HG03521 (cell line): ENCODE data around the gene DISC1.

Experiments used
- ATAC-seq: cut with Tn5 transposase; IDR thresholded peaks from one replicate; pipeline ENCODE4 v1.9.1; 2021; ENCODE audit warnings: mild to moderate bottlenecking, moderate library complexity; ENCODE audit not compliant: unreplicated experiment

Gene DISC1

DNA sequence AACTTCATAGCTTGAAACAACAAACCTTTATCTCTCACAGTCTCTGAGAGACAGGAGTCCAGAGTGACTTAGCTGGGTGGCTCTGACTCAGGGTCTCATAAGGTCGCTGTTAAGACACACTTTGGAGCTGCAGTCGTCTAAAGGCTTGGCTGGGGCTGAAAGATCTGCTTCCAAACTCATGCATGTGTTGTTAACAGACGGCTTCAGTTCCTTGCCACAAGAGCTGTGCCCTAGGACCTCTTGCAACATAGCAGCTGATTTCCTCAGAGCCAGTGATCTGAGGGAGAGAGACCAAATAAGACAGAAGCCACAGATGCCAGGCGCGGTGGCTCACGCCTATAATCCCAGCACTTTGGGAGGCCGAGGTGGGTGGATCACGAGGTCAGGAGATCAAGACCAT, 176.8 kb downstream of the DISC1 start:
- ATAC-seq: no peak

DNA sequence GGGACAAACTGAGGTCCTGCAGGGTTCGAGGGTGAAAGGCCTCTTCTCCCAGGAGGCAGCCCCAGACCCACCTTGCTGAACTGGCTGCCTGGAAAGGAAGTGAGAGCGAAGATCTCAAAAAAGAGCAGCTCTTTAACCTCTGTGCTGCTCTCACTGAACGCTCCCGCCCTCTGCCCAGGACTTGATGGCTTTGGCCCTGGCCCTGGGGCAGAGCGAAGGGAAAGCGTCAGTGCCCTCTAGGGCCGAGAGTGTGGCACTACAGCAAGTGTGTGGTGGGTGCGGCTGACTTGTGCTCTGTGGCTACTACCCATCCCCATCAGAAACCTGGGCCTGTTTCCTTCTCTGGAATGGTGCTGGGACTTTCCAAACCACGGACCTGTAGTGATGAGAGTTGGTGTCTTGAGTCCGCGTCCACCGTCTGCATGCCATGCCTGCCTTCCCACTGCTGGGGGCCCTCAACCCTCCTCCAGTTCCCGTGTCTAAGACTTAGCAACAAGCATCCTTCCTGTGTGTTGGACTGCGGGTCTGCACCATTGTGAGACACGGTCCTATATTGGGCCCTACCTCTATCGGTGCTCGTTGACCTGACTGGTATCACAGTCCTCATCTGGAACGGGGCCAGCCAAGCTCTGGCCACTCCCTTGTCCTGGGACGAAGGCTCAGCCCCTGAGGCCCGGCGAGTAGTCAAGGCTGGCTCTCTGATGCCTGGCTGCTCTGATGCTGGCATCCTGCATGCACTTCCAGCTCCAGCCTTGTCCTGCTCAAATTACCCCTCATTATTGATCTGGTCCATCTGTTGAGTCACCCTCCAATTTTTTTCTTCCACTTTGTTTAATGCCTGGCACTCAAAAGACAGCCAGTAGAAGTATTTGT, 180.3 kb downstream of the DISC1 start:
- peak; percentile 95 for ATAC-seq

DNA sequence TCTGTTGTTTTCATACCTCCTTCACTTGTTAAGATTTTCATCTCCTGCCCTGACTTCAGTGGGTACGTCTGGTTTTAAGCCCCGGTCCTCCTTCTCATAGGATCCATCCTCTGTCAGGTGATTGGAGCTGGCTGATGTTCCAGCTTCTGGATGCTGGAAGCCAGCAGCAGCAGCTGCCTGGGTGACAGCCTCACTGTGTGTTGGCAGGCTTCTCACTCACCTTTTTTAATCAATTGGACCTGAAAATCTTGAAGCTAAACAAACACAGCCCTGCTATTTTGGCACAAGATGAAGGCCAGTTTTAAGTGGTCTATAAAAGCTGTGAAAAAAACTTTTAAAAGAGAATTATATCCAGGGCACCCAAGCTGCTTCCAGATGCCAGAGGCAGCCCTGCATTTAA, 181.0 kb downstream of the DISC1 start:
- no peak for ATAC-seq

DNA sequence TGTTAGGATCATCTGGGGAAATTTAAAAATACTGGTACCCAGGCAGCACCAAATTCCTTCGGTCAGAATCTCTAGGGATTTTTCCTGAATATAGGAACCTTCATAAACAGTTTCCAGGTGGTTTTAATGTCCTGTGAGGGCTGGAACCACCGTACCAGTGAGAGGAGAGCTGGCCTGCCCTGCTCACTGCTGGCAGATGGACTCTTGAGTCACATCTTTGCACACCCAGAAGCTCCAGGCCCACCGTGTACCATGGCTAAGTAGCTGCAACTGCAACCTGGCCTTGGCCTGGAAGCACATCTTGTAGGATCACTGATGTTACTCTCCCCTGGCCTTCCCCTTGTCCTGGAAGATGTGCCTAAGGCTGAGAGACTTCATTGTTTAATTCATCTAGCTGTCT, 181.5 kb downstream of the DISC1 start:
- ATAC-seq: no peak

DNA sequence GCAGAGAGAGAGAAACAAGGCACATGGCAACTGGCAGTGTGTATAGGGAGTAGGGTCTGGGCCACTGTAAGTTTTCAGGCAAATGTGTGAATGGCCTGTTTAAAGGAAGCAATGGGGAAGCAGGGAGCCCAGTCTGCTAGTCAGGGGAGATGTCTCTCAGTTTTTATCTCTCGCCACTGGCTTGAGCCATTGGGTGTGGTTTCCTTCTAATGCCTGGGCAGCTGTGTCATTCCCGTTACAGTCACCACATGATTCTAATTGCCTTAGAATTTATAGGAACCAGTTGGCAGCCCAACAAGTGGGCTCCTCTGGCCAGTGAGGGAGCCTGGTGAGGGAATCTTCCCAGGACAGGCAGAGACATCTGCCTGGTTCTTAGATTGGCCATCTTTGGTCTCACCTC, 182.4 kb downstream of the DISC1 start:
- ATAC-seq: no peak

DNA sequence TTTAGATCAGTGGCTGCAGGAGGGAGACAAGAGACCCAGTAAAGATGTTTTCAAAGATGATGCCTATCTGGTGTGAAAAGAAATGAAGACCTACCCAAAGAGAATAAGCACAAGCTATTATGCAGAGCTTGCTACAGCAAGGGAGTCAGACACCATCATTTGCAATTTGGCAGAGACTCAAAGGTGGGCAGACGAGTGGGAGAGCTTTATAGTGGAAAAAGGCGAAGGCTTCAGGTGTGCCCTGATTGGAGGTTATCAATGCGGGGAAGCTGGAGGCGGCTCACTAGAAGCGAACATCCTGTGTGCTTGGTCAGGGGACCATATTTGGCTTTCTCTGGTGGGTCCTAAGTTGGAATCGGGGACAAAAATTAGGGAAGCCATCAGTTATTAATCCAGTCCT, 183.8 kb downstream of the DISC1 start:
- no peak for ATAC-seq

DNA sequence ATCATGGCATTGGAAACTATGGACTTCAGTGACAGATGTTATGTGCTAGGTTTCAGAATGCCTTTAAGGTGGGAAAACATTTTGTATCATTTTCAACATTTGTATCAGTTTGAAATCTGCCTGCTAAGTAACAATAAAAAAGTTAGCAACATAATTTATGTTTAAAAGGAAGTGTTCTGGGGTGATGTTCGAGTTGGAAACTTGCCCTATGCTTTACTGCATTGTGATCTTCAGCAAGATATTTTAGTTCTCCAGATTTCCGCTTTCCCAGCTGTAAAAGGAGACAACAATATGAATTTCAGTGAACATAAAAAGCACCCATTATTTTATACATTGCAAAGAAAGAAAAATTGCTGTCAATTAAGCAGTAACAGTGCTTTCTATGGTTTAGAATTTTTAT, 187.4 kb downstream of the DISC1 start:
- ATAC-seq: no peak

DNA sequence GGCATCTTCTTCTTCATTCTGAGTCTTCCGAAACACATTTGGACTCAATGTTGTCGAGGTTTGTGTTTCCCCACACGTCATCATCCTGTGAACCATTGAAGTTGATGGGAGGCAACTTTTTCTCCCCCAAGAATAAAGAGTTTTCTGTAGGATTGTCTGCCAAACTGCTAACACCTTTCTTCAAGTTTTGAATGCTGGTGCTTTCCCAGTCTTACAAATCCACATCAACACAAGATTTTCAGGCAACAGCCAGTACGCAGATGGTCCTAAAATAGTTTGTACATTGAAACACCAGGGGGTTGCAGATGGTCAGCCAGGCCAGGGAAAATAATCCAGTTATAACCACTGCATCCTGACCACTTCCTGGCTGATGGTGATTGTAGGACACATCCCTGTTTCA, 187.9 kb downstream of the DISC1 start:
- ATAC-seq: no peak

DNA sequence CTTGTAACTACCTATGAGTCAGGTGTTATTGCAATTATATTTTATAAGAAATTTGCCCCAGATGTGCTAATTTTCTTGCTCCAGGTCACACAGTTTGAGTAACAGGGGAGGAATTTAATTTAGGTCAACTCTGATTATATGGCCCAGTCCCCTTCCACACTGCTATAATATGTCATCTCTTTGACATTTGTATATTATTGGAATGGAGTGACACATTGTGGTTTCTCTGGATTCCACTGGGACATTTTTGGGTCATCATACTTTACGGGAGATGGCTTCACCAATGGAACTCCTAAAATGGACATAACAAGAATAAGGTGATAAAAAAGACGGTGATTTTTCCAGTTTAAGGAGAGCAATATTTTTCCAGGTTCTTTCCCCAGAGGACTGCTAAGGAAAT, 191.2 kb downstream of the DISC1 start:
- ATAC-seq: no peak

DNA sequence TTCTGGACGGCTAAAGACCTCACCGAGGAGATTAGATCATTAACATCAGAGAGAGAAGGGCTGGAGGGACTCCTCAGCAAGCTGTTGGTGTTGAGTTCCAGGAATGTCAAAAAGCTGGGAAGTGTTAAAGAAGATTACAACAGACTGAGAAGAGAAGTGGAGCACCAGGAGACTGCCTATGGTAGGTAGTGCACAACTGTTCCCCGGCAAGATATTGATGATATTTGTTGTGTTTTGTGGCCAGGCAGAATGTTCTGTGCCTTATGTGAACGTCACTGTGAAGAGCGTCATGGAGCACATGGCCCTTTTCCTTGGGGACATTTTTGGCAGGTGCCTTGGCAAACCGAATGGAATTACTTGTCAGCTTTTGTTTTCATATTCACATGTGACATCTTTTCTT, 191.7 kb downstream of the DISC1 start:
- no peak for ATAC-seq

DNA sequence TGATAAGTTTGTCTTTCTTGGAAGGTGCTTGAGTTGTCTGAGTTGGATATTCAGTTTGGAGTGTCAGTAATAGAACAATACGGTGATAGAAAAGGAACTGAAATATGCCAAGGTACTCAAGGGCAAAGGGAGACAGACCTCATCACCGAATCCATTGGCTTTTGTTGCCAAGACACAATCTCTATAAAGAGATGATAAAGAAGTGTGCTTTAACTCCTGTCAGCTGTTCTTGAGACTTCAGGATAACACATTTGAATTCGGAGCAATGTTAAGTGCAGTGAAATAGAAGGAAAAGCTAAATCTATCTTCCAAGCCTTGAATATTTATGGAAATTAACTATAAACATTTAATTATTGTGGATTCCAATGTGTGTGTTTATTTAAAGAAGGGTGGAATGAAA, 194.7 kb downstream of the DISC1 start:
- ATAC-seq: no peak

DNA sequence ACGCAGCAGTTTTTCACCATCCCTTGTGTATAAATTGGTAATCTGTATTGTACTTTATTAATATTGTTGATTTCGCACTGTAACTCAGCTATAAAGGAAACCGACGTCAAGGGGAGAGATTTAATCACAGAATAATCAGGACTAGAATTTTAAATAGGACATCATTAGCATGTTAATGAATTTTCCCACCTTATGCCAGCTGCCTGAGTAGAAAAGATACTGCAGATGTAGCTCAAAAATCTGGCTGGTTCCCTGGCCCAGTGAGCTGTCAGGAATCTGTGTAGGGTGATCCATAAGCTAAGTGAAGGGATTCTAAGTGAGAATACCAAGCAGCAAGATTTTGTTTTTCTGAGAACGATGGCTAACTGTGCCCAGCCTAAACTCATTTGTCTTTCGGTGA, 195.5 kb downstream of the DISC1 start:
- ATAC-seq: no peak

DNA sequence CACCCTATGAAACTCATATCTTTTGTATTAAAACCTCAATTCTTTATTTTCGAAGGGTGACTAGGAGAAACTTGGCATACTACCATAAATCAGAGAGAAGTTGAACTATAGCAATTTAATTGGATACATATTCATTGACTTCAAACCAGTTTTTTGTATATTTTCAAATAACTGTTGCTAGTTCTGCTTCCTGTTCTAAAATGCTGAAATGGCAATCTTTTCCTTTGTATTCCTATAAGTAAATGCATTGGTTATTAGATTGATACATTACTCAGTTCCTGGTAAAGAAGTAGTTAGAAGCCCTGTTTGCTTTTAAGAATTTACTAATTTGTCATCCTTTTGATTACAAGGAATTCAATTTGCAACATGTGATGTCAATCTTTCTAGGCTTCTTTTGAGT, 200.0 kb downstream of the DISC1 start:
- ATAC-seq: no peak

DNA sequence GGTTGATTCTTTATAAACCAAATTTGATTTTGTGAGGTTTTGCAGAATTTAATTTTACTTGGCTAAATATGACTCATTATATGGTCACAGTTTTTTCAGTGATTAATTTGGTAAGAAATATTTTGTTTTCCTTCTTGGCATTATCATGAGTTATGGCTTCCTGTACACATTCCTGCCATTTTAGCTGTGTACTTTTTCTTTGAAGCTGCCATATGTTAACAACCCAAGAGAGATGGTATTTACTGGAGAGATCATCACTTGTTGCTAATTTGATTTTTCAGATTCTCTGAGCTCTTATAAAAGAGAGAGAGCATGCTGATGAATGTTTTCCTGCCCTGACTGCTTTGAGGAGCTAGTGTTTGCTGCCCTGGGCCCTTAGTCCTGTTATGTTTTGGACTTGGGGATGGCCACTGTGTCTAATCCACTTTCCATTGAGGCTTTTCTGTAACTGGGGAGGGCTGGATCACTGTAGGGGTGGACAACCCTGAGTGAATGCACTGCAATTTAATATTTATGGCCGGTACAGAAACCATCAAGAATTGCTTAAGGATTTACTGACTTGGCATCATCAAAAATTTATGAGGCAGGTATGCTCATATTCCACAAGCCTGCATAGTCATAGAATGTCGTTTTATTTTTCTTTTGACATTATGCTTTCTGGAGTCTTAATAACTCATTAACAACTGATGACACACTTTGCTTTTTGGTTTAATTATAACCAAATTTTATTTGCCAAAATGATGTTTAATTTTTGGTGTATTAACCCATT, 200.9 kb downstream of the DISC1 start:
- no peak for ATAC-seq

DNA sequence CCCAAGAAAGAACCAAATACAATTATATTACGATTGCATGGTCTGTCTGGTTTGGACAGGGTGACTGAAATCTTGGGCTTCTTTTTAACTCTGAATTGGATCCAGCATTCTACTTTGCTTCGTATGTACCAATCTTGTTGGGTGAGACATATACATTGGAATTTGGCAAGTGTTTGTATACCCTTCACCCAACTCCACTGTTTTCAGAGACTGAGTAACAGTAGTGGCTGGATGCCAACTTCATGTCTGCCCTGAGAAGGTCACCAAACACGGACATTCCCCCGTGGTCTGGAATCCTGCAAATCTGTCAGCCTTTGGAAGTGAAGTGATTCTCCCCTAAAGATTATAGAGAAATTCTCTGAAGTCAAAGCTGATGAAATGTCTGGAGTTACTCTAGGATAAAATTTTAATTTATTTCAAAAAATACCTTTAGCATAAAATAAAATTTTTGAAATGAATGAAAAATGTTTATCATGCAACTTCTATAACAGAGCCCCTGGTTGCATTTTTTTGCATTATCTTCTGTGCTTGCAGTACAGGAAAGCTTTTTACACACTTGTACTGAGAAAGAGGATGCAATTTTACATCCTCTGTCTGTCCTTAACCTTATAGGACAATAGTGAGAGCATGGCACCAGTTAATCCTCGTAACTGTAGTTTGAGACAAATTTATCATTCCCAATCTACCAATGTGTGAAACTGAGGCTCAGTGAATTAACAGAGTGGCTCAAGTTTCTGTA, 201.8 kb downstream of the DISC1 start:
- ATAC-seq: no peak

DNA sequence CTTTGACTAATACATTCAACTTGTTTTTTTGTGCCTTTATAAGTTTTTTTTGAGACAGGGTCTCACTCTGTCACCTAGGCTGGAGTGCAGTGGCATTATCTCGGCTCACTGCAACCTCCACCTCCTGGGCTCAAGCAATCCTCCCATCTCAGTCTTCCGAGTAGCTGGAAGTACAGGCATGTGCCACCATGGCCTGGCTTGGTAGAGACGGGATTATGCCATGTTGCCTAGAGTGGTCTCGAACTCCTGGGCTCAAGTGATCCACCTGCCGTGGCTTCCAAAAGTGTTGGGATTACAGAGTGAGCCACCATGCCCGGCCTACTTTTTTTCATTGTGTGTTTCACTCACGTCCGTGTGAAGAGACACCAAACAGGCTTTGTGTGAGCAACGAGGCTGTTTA, 202.7 kb downstream of the DISC1 start:
- ATAC-seq: no peak

DNA sequence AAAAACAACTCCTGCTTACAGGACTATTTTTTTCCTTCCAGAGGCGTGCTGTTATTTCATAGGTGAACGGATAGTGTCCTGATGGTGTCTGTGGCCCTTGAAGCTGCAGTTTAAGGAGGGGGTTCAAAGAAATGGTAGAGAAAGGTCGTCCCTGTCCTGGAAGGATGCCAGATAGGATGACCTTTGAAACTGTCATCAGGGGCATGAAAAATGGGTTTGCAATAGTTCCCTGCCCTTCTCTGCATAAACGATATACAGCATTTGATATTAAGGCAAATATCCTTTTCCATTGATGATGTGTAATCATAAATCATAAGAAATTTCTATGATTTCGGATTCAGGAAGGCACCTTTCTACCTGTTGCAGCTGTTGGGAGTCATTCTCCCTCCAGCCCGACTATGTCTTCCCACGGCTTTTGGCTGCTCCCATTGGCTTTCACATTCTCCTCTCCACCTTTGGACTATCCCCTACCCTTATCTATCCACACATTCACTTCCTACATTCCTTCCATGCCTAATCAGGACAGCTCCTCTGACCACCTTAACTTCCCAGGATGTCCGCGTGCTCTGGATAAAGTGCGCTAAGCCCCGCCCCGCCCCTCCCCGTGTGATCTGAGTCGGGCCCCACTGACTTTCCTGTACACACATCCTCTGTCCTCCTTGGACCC, 209.8 kb downstream of the DISC1 start:
- ATAC-seq: no peak

DNA sequence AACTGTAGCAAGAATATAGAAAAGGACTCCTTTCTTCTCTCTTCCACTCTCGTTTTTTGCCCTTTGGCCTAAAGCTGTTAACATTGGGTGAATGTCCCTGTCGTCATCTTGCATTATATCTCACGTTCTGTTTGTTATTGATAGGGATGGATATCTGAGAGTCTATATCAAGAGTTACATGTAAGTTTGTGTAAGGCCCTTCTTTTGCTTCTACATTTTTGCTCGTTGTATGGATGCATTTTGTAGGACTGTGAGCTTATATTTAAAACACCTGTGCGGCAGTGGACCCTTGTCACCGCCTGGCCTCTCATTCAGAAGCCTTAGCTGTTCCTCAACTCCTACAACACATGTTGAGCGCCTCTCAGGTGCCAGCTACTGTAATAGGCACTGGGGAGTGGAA, 211.9 kb downstream of the DISC1 start:
- ATAC-seq: no peak

DNA sequence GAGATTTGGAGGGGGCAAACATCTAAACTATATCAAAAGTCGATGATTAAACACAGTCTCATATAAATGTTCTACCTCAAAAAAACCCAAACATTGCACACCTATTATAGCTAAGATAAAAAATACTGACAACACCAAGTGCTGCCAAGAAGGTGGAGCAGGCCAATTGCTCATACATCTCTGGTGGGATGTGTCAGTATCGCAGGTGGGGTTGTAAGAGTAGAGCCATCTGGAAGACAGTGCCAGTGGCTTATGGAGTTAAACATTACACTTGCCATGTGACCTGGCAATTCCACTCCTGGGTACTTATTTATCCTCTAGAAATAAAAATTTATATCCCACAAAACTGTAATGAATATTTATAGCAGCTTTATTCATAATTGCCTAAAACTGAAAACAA, 213.4 kb downstream of the DISC1 start:
- ATAC-seq: no peak

DNA sequence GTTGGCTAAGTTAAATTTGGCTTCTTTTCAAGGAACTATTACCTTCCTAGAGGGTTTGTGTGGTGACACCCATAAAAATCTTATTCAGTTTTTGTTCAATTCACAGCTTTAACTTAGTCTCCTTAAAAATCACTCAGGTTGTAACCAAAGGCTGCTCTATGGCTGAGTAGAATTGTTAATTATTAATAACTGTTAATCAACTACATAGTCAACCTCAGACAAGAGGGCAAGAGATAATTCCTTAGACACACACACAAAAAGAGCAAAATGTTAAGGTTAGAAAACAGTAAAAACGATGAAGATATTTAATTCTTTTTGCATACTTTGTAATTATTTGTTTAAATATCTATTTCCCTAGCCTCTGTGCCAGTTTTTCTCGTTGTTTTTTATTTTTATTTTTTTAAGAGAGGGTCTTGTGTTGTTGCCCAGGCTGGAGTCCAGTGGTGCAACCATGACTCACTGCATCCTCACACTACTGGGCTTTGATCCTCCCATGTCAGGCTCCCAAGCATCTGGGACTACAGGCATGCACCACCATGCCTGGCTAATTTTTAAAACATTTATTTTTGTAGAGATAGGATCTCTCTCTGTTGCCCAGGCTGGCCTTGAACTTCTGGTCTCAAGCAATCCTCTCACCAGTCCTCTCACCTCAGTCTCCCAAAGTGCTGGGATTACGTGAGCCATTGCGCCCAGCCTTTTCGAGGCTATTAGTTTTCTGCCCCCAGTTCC, 215.2 kb downstream of the DISC1 start:
- no peak for ATAC-seq
